Gastrocnemius medialis (tissue), 4 donors: Measurements from ENCODE around the gene ARSG. TPM values are rescaled to one million over a fixed set of nuclear protein-coding genes. Genes with fewer than 3 reads are reported as not detected.

Experiments
- ATAC-seq, 2 donors: fragments of 150-250 bp; one replicate each; pipeline ENCODE4 v1.9.1; 2016
- DNase-seq, 2 donors: peaks; one replicate each; pipeline ENCODE4 v3.0.0-alpha.2; 2019
- H3K27ac ChIP-seq, 4 donors: fragments of 200-600 bp; sonication (generic); 1 replicate in 1 of 4; 2 replicates in 3 of 4; pipeline ENCODE4 v1.5.1; 2016 to 2018; ENCODE audit warnings: mild to moderate bottlenecking in 2 of 4, moderate library complexity in 1 of 4
- H3K27me3 ChIP-seq, 3 donors: fragments of 200-600 bp; sonication (generic) in 2 of 3; 1 replicate in 1 of 3; 2 replicates in 2 of 3; pipeline versions ENCODE4 v1.5.1 to v1.6.0; 2016 to 2019; ENCODE audit warnings: mild to moderate bottlenecking in 1 of 3, moderate library complexity in 1 of 3
- H3K36me3 ChIP-seq, 2 donors: fragments of 200-600 bp; sonication (generic) in 1 of 2; one replicate each; pipeline ENCODE4 v1.5.1; 2017 to 2018
- H3K4me1 ChIP-seq, 2 donors: fragments of 200-600 bp; sonication (generic) in 1 of 2; one replicate each; pipeline ENCODE4 v1.5.1; 2016 to 2017; ENCODE audit warnings: mild to moderate bottlenecking in 2 of 2
- H3K4me3 ChIP-seq, 4 donors: fragments of 200-600 bp; sonication (generic) in 3 of 4; 1 replicate in 1 of 4; 2 replicates in 3 of 4; pipeline ENCODE4 v1.5.1; 2016 to 2019; ENCODE audit warnings: mild to moderate bottlenecking in 2 of 4
- H3K9me3 ChIP-seq, 3 donors: fragments of 200-600 bp; sonication (generic) in 2 of 3; 1 replicate in 1 of 3; 2 replicates in 2 of 3; pipeline ENCODE4 v1.5.1; 2016 to 2019
- POLR2A ChIP-seq, 2 donors: fragments of 450-650 bp; IDR thresholded peaks; one replicate each; pipeline ENCODE4 v1.6.1; 2017; ENCODE audit warnings: antibody characterized with exemption in 2 of 2, mild to moderate bottlenecking in 2 of 2, moderate library complexity in 2 of 2
- in situ Hi-C, 4 donors: fragments of 200-750 bp; cut with MboI; loops; one replicate each; pipeline versions ENCODE4 v1.15.0 to v1.8.0; 2017; ENCODE audit warnings: low sequenced_read_pairs in 4 of 4
- intact Hi-C: fragments of 100-400 bp; cut with DNase I; formaldehyde crosslinking; loops from one replicate; pipeline ENCODE4 v1.15.1; 2023; ENCODE audit warnings: low total_unique reads
- total RNA-seq, 4 donors: library from RNA; depleted of rRNA; stranded (reverse); fragments of >200 nt; gene quantifications; one replicate each; pipeline versions ENCODE4 v1.1.0 to v1.2.3, GENCODE V29; 2016
- TF ChIP-seq, protein P1 (sequence below), 5 experiments: fragments of 450-650 bp in 3 of 5; fragments of 200-600 bp in 2 of 5; sonication (generic) in 2 of 5; IDR thresholded peaks in 4 of 5; conservative IDR thresholded peaks in 1 of 5; 1 replicate in 4 of 5; 2 replicates in 1 of 5; pipeline ENCODE4 v1.5.1; 2016 to 2019; ENCODE audit warnings: antibody characterized with exemption in 5 of 5, mild to moderate bottlenecking in 3 of 5, moderate library complexity in 3 of 5

ARSG gene
- total RNA-seq, 4 donors from 2014 or later: 3.3 to 6.1 (median 5.4) TPM

DNA sequence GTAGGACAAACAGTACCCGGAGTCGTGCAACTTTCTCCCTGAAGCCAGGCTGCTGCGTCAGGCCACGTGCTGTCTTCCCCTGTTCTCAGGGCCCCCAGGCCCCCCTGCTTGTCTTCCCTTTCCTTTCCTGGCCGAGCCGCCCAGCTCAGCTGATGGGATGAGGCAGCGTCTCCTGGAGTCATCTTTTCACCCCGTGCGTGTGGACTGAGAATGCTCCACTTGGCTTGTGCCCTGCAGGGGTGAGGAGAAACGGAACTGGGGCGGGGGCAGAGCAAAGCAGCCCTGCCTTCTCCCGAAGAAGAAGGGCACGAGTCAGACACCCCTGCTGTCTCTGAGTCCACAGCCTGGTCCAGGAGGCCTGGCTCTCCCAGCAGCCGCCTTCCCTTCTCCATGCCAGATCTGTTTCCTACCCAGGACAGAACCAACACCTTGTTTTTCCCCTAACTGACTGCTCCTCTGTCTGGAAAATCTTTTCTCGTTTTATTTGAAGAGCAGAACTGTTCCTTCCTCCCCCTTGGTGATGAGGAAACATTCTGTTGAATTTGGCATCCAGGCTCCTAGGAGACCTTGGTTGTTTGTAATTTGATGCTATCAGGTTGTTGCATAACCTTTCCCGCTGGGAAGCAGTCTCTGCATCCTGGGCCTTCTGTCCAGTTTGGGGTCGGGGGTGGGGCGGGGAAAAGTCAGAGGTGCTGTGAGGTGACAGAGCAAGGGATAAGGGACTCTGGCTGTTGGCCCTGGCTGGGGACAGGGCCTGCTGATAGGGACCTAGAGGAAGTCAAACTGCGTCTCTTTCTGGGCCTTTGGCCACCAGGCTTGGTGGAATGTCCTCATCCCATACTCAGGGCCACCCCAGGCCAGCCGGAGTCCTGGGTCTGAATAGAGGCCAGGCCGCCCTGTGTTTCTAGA lies 87.2 kb downstream of the ARSG start:
- Histone ChIP-seq H3K27ac (peak overlapping the region; percentile 93 to 98 (median 96)), H3K4me1 (peaks cover 42 to 45% of the 10 kb centered on the region in 2 donors), H3K36me3 (no peaks in the 10 kb centered on the region), H3K9me3 (no peaks in the 10 kb centered on the region), H3K27me3 (no peaks in the 10 kb centered on the region), H3K4me3 (peak overlapping the region; percentile 17 to 32 (median 22))
- ATAC-seq: peak; percentile 83 to 85
- intact Hi-C loops (loop anchor here (1.0 to 2.0 kb wide), 5 partner anchors 54 to 134 kb away; partner anchors contain the start of genes ARSG, PRKAR1A and SLC16A6), in situ Hi-C loops (loop anchor here in 1 of 4 donors (5.0 kb wide), 1 partner anchor 56 kb away; no protein-coding TSS in a partner anchor)
- peak; percentile 100 for DNase-seq
- TF ChIP-seq POLR2A (IDR thresholded peaks at IDR 0.05): peak; percentile 12 to 67
- TF ChIP-seq, protein P1, sequence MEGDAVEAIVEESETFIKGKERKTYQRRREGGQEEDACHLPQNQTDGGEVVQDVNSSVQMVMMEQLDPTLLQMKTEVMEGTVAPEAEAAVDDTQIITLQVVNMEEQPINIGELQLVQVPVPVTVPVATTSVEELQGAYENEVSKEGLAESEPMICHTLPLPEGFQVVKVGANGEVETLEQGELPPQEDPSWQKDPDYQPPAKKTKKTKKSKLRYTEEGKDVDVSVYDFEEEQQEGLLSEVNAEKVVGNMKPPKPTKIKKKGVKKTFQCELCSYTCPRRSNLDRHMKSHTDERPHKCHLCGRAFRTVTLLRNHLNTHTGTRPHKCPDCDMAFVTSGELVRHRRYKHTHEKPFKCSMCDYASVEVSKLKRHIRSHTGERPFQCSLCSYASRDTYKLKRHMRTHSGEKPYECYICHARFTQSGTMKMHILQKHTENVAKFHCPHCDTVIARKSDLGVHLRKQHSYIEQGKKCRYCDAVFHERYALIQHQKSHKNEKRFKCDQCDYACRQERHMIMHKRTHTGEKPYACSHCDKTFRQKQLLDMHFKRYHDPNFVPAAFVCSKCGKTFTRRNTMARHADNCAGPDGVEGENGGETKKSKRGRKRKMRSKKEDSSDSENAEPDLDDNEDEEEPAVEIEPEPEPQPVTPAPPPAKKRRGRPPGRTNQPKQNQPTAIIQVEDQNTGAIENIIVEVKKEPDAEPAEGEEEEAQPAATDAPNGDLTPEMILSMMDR (IDR thresholded peaks at IDR 0.05 in 4 of 5, conservative IDR thresholded peaks at IDR 0.05 in 1 of 5): no peak

DNA sequence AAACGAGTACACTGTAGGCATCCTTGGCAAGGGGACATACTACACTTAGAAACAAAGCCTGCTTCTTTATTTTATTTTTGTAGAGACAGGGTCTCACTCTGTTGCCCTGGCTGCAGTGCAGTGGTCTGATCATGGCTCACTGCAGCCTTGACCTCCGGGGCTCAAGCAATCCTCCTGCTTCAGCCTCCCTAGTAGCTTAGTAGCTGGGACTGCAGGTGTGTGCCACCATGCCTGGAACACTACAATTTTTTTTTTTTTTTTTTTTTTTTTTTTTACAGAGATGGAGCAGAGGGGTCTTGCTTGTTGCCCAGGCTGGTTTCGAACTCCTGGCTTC lies 87.8 kb downstream of the ARSG start:
- TF ChIP-seq POLR2A (IDR thresholded peaks at IDR 0.05): no peak
- TF ChIP-seq, protein P1 (IDR thresholded peaks at IDR 0.05 in 4 of 5, conservative IDR thresholded peaks at IDR 0.05 in 1 of 5): no peak
- in situ Hi-C loops (loop anchor here in 1 of 4 donors (5.0 kb wide), 1 partner anchor 57 kb away; no protein-coding TSS in a partner anchor), intact Hi-C loops (loop anchor here (2.0 kb wide), 1 partner anchor 134 kb away; the partner anchor contains the start of gene PRKAR1A)
- H3K27me3 ChIP-seq: no peaks in the 10 kb centered on the region
- DNase-seq (no peak), ATAC-seq (no peak)
- peak overlapping the region in 1 of 4 donors; percentile 24 for H3K4me3 ChIP-seq
- H3K9me3 ChIP-seq: no peaks in the 10 kb centered on the region
- no peaks in the 10 kb centered on the region for H3K36me3 ChIP-seq
- peaks cover 42 to 51% of the 10 kb centered on the region in 2 donors for H3K4me1 ChIP-seq
- peak overlapping the region; percentile 93 to 98 (median 96) for H3K27ac ChIP-seq

DNA sequence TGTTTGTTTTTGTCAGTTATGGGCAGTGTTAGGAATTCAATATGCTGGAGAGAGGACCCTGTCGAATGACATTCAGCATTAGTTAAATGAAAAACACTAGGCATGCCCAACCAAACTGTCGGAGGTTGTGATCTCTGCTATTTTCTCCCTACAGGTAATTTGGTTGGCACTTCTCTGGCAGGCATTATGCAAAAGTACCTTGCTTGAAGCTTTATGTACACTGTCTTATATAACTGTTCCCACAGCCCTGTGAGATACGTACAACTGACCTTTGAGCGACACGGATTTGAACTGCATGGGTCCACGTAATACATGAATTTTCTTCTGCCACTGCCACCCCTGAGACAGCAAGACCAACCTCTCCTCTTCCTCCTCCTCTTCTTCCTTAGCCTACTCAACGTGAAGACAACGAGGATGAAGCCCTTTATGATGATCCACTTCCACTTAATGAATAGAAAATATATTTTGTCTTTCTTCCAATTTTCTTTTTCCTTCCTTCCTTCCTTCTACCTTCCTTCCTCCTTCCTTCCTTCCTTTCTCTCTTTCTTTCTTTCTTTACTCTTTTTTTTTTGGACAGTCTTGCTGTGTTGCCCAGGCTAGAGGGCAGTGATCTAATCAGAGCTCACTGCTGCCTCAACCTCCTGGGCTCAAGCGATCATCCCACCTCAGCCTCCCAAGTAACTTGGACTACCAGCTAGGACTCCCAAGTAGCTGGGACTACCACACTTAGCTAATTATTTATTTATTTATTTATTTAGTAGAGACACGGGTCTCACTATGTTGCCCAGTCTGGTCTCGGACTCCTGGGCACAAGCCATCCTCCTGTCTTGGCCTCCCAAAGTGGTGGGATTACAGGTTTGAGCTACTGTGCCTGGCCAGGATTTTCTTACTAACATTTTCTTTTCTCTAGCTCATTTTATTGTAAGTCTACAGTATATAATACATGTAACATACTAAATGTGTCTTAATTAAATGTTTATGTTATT lies 88.7 kb downstream of the ARSG start:
- no peak for DNase-seq
- TF ChIP-seq POLR2A (IDR thresholded peaks at IDR 0.05): no peak
- TF ChIP-seq, protein P1 (IDR thresholded peaks at IDR 0.05 in 4 of 5, conservative IDR thresholded peaks at IDR 0.05 in 1 of 5): no peak
- no peaks in the 10 kb centered on the region for H3K9me3 ChIP-seq
- H3K36me3 ChIP-seq: no peaks in the 10 kb centered on the region
- peaks cover 42 to 55% of the 10 kb centered on the region in 2 donors for H3K4me1 ChIP-seq
- in situ Hi-C loops: loop anchor here in 1 of 4 donors (5.0 to 10.0 kb wide), 2 partner anchors 58 to 115 kb away; no protein-coding TSS in a partner anchor
- H3K4me3 ChIP-seq: no peak overlapping the region
- ATAC-seq: no peak
- H3K27ac ChIP-seq: peak overlapping the region; percentile 93 to 98 (median 96)
- no peaks in the 10 kb centered on the region for H3K27me3 ChIP-seq
- intact Hi-C loops: loop anchor here (2.0 to 10.0 kb wide), 2 partner anchors 133 to 1335 kb away; partner anchors contain the start of genes CACNG1 and PRKAR1A
